ENCODE measurements around the gene FAM50A. TPM values are rescaled to one million over a fixed set of nuclear protein-coding genes. Genes with fewer than 3 reads are reported as not detected.
"Not testable (repeated sequence)": the region's sequence is repeated elsewhere in the genome, so short reads cannot be mapped to it uniquely, and the experiment has no call there.

The FAM50A gene
- total RNA-seq, 1 donor from 2014 or later, result 80.0 TPM

- no peaks in the 10 kb centered on the region for H3K27me3 ChIP-seq (ENCODE audit: control insufficient read depth, insufficient read depth, low read length)
- no peak overlapping the region for H3K4me3 ChIP-seq (ENCODE audit: low read depth, low read length)
- DNase-seq (ENCODE audit: low read depth), result no peak
- H3K36me3 ChIP-seq (ENCODE audit: control insufficient read depth, insufficient read depth, low read length), result no peaks in the 10 kb centered on the region
- no peak for TF ChIP-seq CTCF (IDR thresholded peaks at IDR 0.05; ENCODE audit: insufficient read depth, low read length, poor library complexity, severe bottlenecking)
These were observed 51.6 kb downstream of the FAM50A start for GRCh38 chrX:154495472-154495922.

- H3K4me3 ChIP-seq (ENCODE audit: low read depth, low read length); DNase-seq (ENCODE audit: low read depth); H3K36me3 ChIP-seq (ENCODE audit: control insufficient read depth, insufficient read depth, low read length): not testable (repeated sequence)
These were observed 52.7 kb downstream of the FAM50A start for GRCh38 chrX:154496591-154497137.

More at GRCh38 chrX:154496591-154497137, 52.7 kb downstream of the FAM50A start:
- H3K27me3 ChIP-seq (ENCODE audit: control insufficient read depth, insufficient read depth, low read length), result not testable (repeated sequence)

Other genes with a start within 250 kb of the FAM50A start
- gene OPN1MW2, start 224.4 kb upstream of the FAM50A start, total RNA-seq, result not detected in 2 replicates
- gene OPN1MW3, start 186.6 kb upstream of the FAM50A start, total RNA-seq, result not detected in 2 replicates
- not detected in 2 replicates for gene TEX28, start 149.0 kb upstream of the FAM50A start, total RNA-seq
- gene TKTL1, start 148.3 kb upstream of the FAM50A start, total RNA-seq, result not detected in 2 replicates
- gene FLNA, start 69.5 kb upstream of the FAM50A start, total RNA-seq, result 2,357 and 2,761 TPM in 2 replicates
- 56.2 and 60.5 TPM in 2 replicates for gene EMD, start 64.8 kb upstream of the FAM50A start, total RNA-seq
- gene RPL10, start 45.8 kb upstream of the FAM50A start, total RNA-seq, result 8,307 and 11,298 TPM in 2 replicates
- 15.5 and 16.6 TPM in 2 replicates for gene DNASE1L1, start 34.9 kb upstream of the FAM50A start, total RNA-seq
- 55.2 and 62.0 TPM in 2 replicates for gene TAFAZZIN, start 32.6 kb upstream of the FAM50A start, total RNA-seq
- 70.0 and 78.3 TPM in 2 replicates for gene ATP6AP1, start 15.5 kb upstream of the FAM50A start, total RNA-seq
- gene GDI1, start 7.0 kb upstream of the FAM50A start, total RNA-seq, result 113 and 121 TPM in 2 replicates
- 16.7 and 34.7 TPM in 2 replicates for gene PLXNA3, start 14.1 kb downstream of the FAM50A start, total RNA-seq
- gene LAGE3, start 35.1 kb downstream of the FAM50A start, total RNA-seq, result 27.9 and 28.8 TPM in 2 replicates
- gene UBL4A, start 42.5 kb downstream of the FAM50A start, total RNA-seq, result 48.3 and 55.9 TPM in 2 replicates
- gene SLC10A3, start 46.5 kb downstream of the FAM50A start, total RNA-seq, result 20.3 and 37.9 TPM in 2 replicates
- gene FAM3A, start 72.1 kb downstream of the FAM50A start, total RNA-seq, result 30.3 and 32.3 TPM in 2 replicates
- 39.2 and 47.0 TPM in 2 replicates for gene G6PD, start 102.7 kb downstream of the FAM50A start, total RNA-seq
- 14.6 and 16.7 TPM in 2 replicates for gene IKBKG, start 103.5 kb downstream of the FAM50A start, total RNA-seq
- gene CTAG1A, start 141.0 kb downstream of the FAM50A start, total RNA-seq, result not detected in 2 replicates
- not detected in 2 replicates for gene CTAG1B, start 175.1 kb downstream of the FAM50A start, total RNA-seq
- not detected in 2 replicates for gene CTAG2, start 209.4 kb downstream of the FAM50A start, total RNA-seq

Data from kidney epithelial cell (primary cell).